OCI-LY3 (cell line): ENCODE data around the gene LDLRAD4.

Experiments used
- H2AFZ ChIP-seq: fragments of 200-600, 300-600 bp; shearing (Covaris generic); 2 replicates; pipeline ENCODE4 v1.6.0; 2014; ENCODE audit warnings: antibody characterized with exemption, low read depth, low read length
- H3K27ac ChIP-seq: fragments of 200-600, 300-600 bp; sonication (generic); 2 replicates; pipeline ENCODE4 v1.5.1; 2014; ENCODE audit warnings: mild to moderate bottlenecking, low read length, moderate library complexity, mixed read lengths
- H3K27me3 ChIP-seq: fragments of 200-600, 300-600 bp; sonication (generic); 2 replicates; pipeline ENCODE4 v1.6.1; 2014; ENCODE audit warnings: low read depth, low read length, mixed read lengths
- H3K36me3 ChIP-seq: fragments of 200-600, 300-600 bp; sonication (generic); replicated peaks from 2 replicates; pipeline ENCODE3; 2014; ENCODE audit warnings: low read depth, low read length, mixed read lengths
- H3K4me1 ChIP-seq: fragments of 300-600, 200-600 bp; sonication (generic); 2 replicates; pipeline ENCODE4 v1.6.1; 2014; ENCODE audit warnings: low read length, mixed read lengths
- H3K4me2 ChIP-seq: fragments of 200-600, 300-600 bp; sonication (generic); 2 replicates; pipeline ENCODE4 v1.6.1; 2014; ENCODE audit warnings: low read length, mixed read lengths
- H3K4me3 ChIP-seq: fragments of 300-600, 200-600 bp; sonication (generic); 2 replicates; pipeline ENCODE4 v1.5.1; 2014; ENCODE audit warnings: antibody characterized with exemption, mild to moderate bottlenecking, low read length, moderate library complexity
- H3K79me2 ChIP-seq: fragments of 300-600, 200-600 bp; shearing (Covaris generic); 2 replicates; pipeline ENCODE4 v1.6.1; 2014; ENCODE audit warnings: mild to moderate bottlenecking, low read length, mixed read lengths
- H3K9ac ChIP-seq: fragments of 300-600, 200-600 bp; shearing (Covaris generic); 2 replicates; pipeline ENCODE4 v1.6.0; 2014; ENCODE audit warnings: mild to moderate bottlenecking, low read length, moderate library complexity
- H3K9me3 ChIP-seq: fragments of 200-600, 300-600 bp; shearing (Covaris generic); 2 replicates; pipeline ENCODE4 v1.6.1; 2014; ENCODE audit warnings: low read length, mixed read lengths; ENCODE audit not compliant: insufficient read depth
- H4K20me1 ChIP-seq: fragments of 200-600, 300-600 bp; sonication (generic); 2 replicates; pipeline ENCODE4 v1.6.1; 2016; ENCODE audit warnings: low read length, mixed read lengths; ENCODE audit not compliant: insufficient read depth
- CTCF ChIP-seq: fragments of 200-600, 300-600 bp; sonication (generic); IDR thresholded peaks from 2 replicates; pipeline ENCODE4 v1.5.1; 2014; ENCODE audit warnings: antibody characterized with exemption, low read length, low read depth
- EZH2phosphoT487 ChIP-seq: fragments of 200-600 bp; shearing (Covaris generic); IDR thresholded peaks from 2 replicates; pipeline ENCODE4 v1.6.1; 2018; ENCODE audit warnings: antibody characterized with exemption, mixed run types, low read depth

LDLRAD4 gene

GRCh38 chr18:13309748-13310670, 91.4 kb downstream of the LDLRAD4 start:
- Histone ChIP-seq H2AFZ (no peak overlapping the region), H3K36me3 (no peaks in the 10 kb centered on the region), H3K79me2 (no peaks in the 10 kb centered on the region), H3K4me1 (no peaks in the 10 kb centered on the region), H3K9me3 (no peaks in the 10 kb centered on the region), H3K27ac (no peak overlapping the region), H3K4me3 (no peak overlapping the region), H3K27me3 (peaks cover 20% of the 10 kb centered on the region), H3K4me2 (no peak overlapping the region), H4K20me1 (no peaks in the 10 kb centered on the region), H3K9ac (no peak overlapping the region)
- TF ChIP-seq CTCF (no peak), EZH2phosphoT487 (no peak)

DNA sequence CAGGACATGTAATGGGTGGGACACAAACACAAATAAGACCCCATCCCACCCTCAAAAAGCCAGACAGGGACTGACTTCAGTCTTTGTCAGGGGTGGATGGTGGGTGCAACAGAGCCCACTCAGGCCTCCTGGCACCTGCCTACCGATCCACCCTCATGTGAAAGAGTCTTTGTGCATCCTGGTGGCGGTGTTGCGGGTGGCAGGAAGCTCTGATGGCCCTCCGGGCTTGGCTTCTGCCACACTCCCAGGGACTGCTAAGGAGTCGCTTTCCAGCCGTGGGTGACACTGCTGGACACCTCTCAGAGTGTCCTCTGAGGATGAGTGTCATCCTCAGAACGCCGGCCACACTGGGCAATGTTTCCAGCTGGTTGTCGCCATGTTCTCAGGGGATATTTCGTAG, 92.6 kb downstream of the LDLRAD4 start:
- Histone ChIP-seq H3K27ac (no peak overlapping the region), H3K36me3 (no peaks in the 10 kb centered on the region), H3K4me1 (no peaks in the 10 kb centered on the region), H3K9ac (no peak overlapping the region), H2AFZ (no peak overlapping the region), H3K79me2 (no peaks in the 10 kb centered on the region), H3K4me3 (no peak overlapping the region), H3K9me3 (peaks cover 3% of the 10 kb centered on the region), H3K27me3 (peaks cover 9% of the 10 kb centered on the region), H3K4me2 (no peak overlapping the region), H4K20me1 (no peaks in the 10 kb centered on the region)
- TF ChIP-seq EZH2phosphoT487 (no peak), CTCF (no peak)

- Histone ChIP-seq H3K4me3 (no peak overlapping the region), H3K79me2 (no peaks in the 10 kb centered on the region), H3K9ac (no peak overlapping the region)
Measured at GRCh38 chr18:13312515-13312914, 94.0 kb downstream of the LDLRAD4 start.

More at GRCh38 chr18:13312515-13312914, 94.0 kb downstream of the LDLRAD4 start:
- TF ChIP-seq CTCF (no peak), EZH2phosphoT487 (no peak)
- Histone ChIP-seq H4K20me1 (no peaks in the 10 kb centered on the region), H3K36me3 (no peaks in the 10 kb centered on the region), H3K4me2 (no peak overlapping the region), H3K27ac (no peak overlapping the region), H3K27me3 (peaks cover 5% of the 10 kb centered on the region; the same call in 1 of the 2 replicates), H3K4me1 (no peaks in the 10 kb centered on the region), H2AFZ (no peak overlapping the region), H3K9me3 (peaks cover 7% of the 10 kb centered on the region)
